Astrocyte of the spinal cord (primary cell): ENCODE data around the gene SLCO1A2.

Experiments used
- DNase-seq: peaks from one replicate; pipeline ENCODE4 v3.0.0; 2011; ENCODE audit warnings: low read depth, low spot score
- H3K4me3 ChIP-seq: 2 replicates; pipeline ENCODE4 v1.5.1; 2011; ENCODE audit warnings: low read depth, mild to moderate bottlenecking, low read length, moderate library complexity
- CTCF ChIP-seq: IDR thresholded peaks from 2 replicates; pipeline ENCODE4 v1.5.1; 2012; ENCODE audit warnings: low read depth, mild to moderate bottlenecking, low read length, inconsistent platforms
- in situ Hi-C: cut with HindIII; loops from 2 replicates; pipeline ENCODE4 v1.10.0; 2017; ENCODE audit warnings: low sequenced_read_pairs

SLCO1A2 gene

GRCh38 chr12:21340403-21340802 is 5.7 kb upstream of the SLCO1A2 start:
- no peak for TF ChIP-seq CTCF
- H3K4me3 ChIP-seq, result no peak overlapping the region
- DNase-seq, result no peak
- in situ Hi-C loops, result no loop called here

- H3K4me3 ChIP-seq, result no peak overlapping the region
- TF ChIP-seq CTCF, result no peak
- in situ Hi-C loops, result no loop called here
- DNase-seq, result no peak
These were observed 5.2 kb upstream of the SLCO1A2 start for GRCh38 chr12:21339921-21340320.

GRCh38 chr12:21337959-21338744 is 3.4 kb upstream of the SLCO1A2 start:
- no peak for TF ChIP-seq CTCF
- in situ Hi-C loops, result no loop called here
- no peak for DNase-seq
- H3K4me3 ChIP-seq, result no peak overlapping the region

- no peak overlapping the region for H3K4me3 ChIP-seq
- no peak for DNase-seq
- in situ Hi-C loops, result no loop called here
- no peak for TF ChIP-seq CTCF
These were observed 2.7 kb upstream of the SLCO1A2 start for GRCh38 chr12:21337453-21337852.

GRCh38 chr12:21336656-21337055 is 1.9 kb upstream of the SLCO1A2 start:
- in situ Hi-C loops, result no loop called here
- DNase-seq, result no peak
- no peak for TF ChIP-seq CTCF
- H3K4me3 ChIP-seq, result no peak overlapping the region

- DNase-seq, result peak; percentile 42
- TF ChIP-seq CTCF, result no peak
- no peak overlapping the region for H3K4me3 ChIP-seq
- in situ Hi-C loops, result no loop called here
These were observed 3.9 kb downstream of the SLCO1A2 start for GRCh38 chr12:21330682-21331253.
